GM21367 (cell line): ENCODE data around the gene KCNN1.
"Not testable (repeated sequence)": the region's sequence is repeated elsewhere in the genome, so short reads cannot be mapped to it uniquely, and the experiment has no call there.

Experiments used
- ATAC-seq: cut with Tn5 transposase; IDR thresholded peaks from one replicate; pipeline ENCODE4 v1.9.1; 2021; ENCODE audit not compliant: unreplicated experiment

KCNN1 gene

DNA sequence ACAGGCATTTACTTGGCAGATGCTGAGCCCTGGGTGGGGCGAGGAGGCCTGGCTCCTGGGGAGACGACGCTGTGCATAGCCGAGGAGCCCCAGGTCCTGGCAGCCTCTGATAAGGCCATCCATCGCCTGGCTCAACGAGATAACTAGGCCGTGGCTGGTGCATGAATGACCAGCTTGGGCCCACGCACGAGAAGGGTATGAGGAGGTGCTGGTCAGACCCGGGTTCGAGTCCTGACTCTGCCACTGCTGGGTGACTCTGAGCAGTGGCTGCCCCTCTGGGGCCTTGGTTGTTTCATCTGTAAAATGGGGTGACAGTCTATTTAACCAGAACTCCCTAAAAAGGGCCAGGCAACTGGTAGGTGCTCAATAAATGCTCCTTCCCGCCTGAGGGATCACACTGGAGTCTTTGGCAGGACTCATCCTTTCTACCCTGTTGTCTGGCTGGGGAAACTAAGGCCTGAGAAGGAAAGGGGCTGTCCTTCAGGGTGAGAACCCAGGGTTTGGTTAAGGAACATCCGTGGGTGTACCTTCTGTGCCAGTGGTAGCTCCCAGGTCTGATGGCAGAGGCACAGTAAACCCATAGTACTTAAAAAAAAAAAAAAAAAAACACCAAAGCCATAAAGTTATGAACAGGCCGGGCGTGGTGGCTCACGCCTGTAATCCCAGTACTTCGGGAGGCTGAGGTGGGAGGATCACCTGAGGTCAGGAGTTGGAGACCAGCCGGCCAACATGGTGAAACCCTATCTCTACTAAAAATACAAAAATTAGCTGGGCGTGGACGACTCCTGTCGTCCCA, 33.0 kb downstream of the KCNN1 start:
- ATAC-seq: no peak

DNA sequence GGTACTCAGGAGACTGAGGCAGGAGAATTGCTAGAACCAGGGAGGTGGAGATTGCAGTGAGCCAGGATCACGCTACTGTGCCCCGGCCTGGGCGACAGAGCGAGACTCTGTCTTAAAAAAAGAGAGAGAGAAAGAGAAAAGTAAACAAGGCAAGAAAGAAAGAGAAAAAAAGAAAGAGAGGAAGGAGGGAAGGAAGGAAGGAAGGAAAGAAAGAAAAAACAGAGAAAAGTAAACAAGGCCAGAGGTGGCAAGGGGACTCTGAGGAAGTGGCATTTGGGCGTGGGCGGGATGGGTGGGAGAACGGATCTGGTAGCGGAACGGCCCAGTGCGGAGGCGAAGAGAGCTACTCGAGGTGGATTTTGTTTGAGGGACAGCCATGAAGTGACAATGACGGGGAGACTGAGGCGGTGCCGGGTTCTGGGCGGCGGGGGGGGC, 33.6 kb downstream of the KCNN1 start:
- no peak for ATAC-seq

- ATAC-seq: peak; percentile 47
Observed at GRCh38 chr19:18000915-18001776, 34.2 kb downstream of the KCNN1 start.

- no peak for ATAC-seq
Observed at GRCh38 chr19:18001777-18002345, 35.0 kb downstream of the KCNN1 start.

GRCh38 chr19:18002347-18002850, 35.5 kb downstream of the KCNN1 start:
- ATAC-seq: no peak

- not testable (repeated sequence) for ATAC-seq
Observed at GRCh38 chr19:18005750-18006149, 38.8 kb downstream of the KCNN1 start.

GRCh38 chr19:18007044-18007916, 40.4 kb downstream of the KCNN1 start:
- ATAC-seq: peak; percentile 22

DNA sequence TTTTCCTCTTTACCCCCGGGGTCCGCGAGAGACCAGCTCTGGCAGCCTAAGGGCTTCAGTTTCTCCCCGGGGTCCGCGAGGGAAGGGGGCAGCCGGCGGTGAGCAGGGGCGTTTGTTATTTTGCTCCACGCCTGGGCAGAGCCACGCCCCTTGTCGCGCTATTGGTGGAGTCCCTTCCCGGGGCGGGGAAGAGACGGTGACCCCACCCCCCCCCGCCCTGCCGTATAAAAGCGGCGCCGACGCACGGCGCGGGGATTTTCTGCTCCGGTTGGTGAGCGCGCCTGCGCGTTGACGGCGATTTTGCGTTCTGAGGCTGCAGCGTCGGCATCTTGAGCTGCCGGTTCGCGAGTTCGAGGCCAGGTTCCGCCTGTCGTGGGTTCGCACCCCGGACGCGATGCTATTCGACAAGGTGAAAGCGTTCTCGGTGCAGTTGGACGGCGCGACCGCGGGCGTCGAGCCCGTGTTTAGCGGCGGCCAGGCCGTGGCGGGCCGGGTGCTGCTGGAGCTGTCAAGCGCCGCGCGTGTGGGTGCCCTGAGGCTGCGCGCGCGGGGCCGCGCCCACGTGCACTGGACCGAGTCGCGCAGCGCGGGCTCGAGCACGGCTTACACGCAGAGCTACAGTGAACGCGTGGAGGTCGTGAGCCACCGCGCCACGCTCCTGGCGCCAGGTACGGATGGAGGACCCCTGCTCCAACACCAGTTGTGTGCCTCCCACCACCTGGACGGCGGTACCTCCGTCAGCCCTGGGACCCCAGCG, 41.2 kb downstream of the KCNN1 start, which contains the start of gene ARRDC2:
TSS of gene ARRDC2 (plus strand) at position 254 of the 757 bp plus-strand sequence. CDS start at position 395, 141 bp downstream.
- ATAC-seq: peak; percentile 47

DNA sequence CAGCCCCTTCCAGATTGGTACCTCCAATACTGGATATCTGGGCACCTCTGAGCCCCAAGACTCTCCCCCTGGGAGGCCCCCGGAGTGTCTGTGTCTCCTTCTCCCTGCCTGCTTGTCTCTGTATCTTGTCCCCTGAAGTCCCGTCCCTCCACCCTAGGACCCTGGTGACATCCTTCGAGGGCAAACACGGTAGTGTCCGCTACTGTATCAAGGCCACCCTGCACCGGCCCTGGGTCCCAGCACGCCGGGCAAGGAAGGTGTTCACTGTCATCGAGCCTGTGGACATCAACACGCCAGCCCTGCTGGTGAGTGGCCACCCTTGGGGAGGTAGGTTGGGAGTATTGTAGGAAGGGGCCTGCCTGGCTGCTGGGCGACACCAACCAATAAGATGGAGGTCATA, 41.9 kb downstream of the KCNN1 start:
- ATAC-seq: no peak

DNA sequence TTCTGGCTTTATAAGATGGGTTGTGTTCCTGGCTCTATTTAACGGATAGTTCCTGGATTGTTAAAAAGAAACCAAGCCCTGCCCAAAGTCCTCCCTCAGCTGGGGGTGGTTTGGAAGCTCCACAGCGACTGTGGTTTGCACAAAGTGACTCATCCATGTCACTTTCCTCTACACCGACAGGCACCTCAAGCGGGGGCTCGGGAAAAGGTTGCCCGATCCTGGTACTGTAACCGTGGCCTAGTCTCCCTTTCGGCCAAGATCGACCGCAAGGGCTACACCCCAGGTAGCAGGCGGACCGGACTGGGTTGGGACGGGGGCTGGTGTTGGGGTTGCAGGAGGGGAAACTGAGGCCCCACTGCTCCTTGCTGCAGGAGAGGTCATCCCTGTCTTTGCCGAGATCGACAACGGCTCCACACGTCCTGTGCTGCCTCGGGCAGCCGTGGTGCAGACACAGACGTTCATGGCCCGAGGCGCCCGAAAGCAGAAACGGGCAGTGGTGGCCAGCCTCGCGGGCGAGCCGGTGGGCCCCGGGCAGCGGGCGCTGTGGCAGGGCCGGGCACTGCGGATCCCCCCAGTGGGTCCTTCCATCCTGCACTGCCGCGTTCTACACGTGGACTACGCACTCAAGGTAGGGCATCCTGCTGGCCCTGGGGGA, 42.6 kb downstream of the KCNN1 start:
- no peak for ATAC-seq

DNA sequence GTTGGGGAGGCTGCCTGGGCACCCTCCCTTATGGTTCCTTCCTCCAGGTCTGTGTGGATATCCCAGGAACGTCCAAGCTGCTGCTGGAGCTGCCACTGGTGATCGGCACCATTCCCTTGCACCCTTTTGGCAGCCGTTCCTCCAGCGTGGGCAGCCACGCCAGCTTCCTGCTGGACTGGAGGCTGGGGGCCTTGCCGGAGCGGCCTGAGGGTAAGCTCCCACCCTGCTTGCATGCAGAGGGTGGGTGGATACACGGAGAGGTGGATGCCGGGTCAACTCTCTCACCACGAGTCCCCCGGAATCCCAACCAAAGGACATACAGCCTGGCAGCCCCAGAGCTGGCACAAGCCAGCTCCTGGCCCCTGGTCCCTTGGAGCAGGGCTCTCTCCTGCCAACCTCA, 43.2 kb downstream of the KCNN1 start:
- no peak for ATAC-seq

DNA sequence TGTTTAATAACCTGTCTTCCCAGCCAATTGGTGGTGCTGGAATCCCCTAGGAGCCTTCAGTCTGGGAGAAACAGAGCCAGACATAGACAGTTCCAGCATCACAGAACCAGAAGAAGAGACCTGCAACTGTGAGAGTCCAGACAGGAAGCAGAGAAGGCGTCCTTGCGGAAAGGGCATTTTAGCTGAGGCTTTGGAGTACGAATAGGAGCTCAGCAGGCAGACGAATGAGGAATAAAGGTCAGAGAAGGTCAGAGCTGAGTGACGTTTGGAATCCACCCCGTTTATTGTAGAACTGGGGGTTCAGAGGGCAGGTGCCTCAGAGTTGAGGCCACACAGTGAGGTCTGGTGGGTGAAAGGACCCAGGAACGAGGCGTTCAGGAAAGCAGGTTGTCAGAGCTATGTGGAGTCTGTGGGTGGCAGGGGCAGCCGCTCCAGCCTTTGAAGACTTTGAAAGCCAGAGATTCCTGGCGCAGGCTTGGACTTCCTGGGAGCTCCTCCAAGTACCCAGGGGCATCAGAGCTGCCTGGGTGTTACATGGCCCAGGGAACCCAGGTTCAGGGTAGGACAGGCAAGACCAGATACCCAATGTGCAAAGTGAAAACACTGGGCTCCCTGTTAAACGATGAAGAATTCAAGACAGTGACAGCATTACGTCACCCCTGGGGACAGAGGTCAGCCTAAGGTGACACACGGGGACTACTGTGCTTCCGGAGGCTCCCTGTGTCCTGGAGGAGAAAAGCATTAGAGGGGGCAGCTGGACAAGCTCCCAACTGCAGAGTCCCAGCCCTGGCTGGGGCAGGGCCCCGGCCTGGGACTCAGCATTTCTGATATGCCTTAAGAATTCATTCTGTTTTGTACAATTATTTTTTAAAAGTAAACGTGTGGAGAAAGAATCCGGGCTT, 46.6 kb downstream of the KCNN1 start:
- no peak for ATAC-seq

- no peak for ATAC-seq
Observed at GRCh38 chr19:18014197-18014596, 47.3 kb downstream of the KCNN1 start.

GRCh38 chr19:18016209-18016910, 49.5 kb downstream of the KCNN1 start:
- no peak for ATAC-seq

GRCh38 chr19:18017275-18018083, 50.6 kb downstream of the KCNN1 start:
- ATAC-seq: no peak

- ATAC-seq: no peak
Observed at GRCh38 chr19:18020212-18021085, 53.5 kb downstream of the KCNN1 start.
